Activated naive CD8-positive, alpha-beta T cell (primary cell): Measurements from ENCODE around the gene NAV2.

Experiments
- H3K27ac Mint-ChIP-seq: one replicate; pipeline ENCODE4 v1.8.0; 2021; ENCODE audit warnings: mixed read lengths
- H3K27me3 Mint-ChIP-seq: one replicate; pipeline ENCODE4 v1.8.0; 2021; ENCODE audit warnings: mixed read lengths
- H3K36me3 Mint-ChIP-seq: one replicate; pipeline ENCODE4 v1.8.0; 2021; ENCODE audit warnings: mixed read lengths
- H3K4me1 Mint-ChIP-seq: one replicate; pipeline ENCODE4 v1.8.0; 2021; ENCODE audit warnings: low read depth, mixed read lengths
- H3K4me3 Mint-ChIP-seq: one replicate; pipeline ENCODE4 v1.8.0; 2021; ENCODE audit warnings: mild to moderate bottlenecking, mixed read lengths
- H3K9me3 Mint-ChIP-seq: one replicate; pipeline ENCODE4 v1.8.0; 2021; ENCODE audit warnings: low read depth, mixed read lengths

Gene NAV2

GRCh38 chr11:19806251-19806650 lies 93.6 kb downstream of the NAV2 start:
- no peak overlapping the region for H3K27ac Mint-ChIP-seq
- no peaks in the 10 kb centered on the region for H3K36me3 Mint-ChIP-seq
- H3K9me3 Mint-ChIP-seq, result no peaks in the 10 kb centered on the region
- no peaks in the 10 kb centered on the region for H3K27me3 Mint-ChIP-seq
- H3K4me3 Mint-ChIP-seq, result no peak overlapping the region
- H3K4me1 Mint-ChIP-seq, result no peaks in the 10 kb centered on the region

- Mint-ChIP-seq H3K27ac (no peak overlapping the region), H3K27me3 (no peaks in the 10 kb centered on the region), H3K4me1 (no peaks in the 10 kb centered on the region), H3K36me3 (no peaks in the 10 kb centered on the region), H3K9me3 (no peaks in the 10 kb centered on the region), H3K4me3 (no peak overlapping the region)
Observed at GRCh38 chr11:19808076-19808911, 95.7 kb downstream of the NAV2 start.

GRCh38 chr11:19810852-19811251 lies 98.2 kb downstream of the NAV2 start:
- H3K4me1 Mint-ChIP-seq, result no peaks in the 10 kb centered on the region
- no peaks in the 10 kb centered on the region for H3K9me3 Mint-ChIP-seq
- no peaks in the 10 kb centered on the region for H3K27me3 Mint-ChIP-seq
- H3K4me3 Mint-ChIP-seq, result no peak overlapping the region
- no peaks in the 10 kb centered on the region for H3K36me3 Mint-ChIP-seq
- no peak overlapping the region for H3K27ac Mint-ChIP-seq

- Mint-ChIP-seq H3K27ac (no peak overlapping the region), H3K9me3 (no peaks in the 10 kb centered on the region), H3K27me3 (no peaks in the 10 kb centered on the region), H3K4me1 (no peaks in the 10 kb centered on the region), H3K36me3 (no peaks in the 10 kb centered on the region), H3K4me3 (no peak overlapping the region)
Observed at GRCh38 chr11:19811380-19811779, 98.7 kb downstream of the NAV2 start.

GRCh38 chr11:19812096-19812495 lies 99.5 kb downstream of the NAV2 start:
- Mint-ChIP-seq H3K4me1 (no peaks in the 10 kb centered on the region), H3K27me3 (no peaks in the 10 kb centered on the region), H3K27ac (no peak overlapping the region), H3K4me3 (no peak overlapping the region), H3K9me3 (no peaks in the 10 kb centered on the region), H3K36me3 (no peaks in the 10 kb centered on the region)

GRCh38 chr11:19812710-19813109 lies 100.1 kb downstream of the NAV2 start:
- Mint-ChIP-seq H3K27ac (no peak overlapping the region), H3K4me1 (no peaks in the 10 kb centered on the region), H3K9me3 (no peaks in the 10 kb centered on the region), H3K27me3 (no peaks in the 10 kb centered on the region), H3K36me3 (no peaks in the 10 kb centered on the region), H3K4me3 (no peak overlapping the region)

GRCh38 chr11:19813158-19813879 lies 100.7 kb downstream of the NAV2 start:
- Mint-ChIP-seq H3K27me3 (no peaks in the 10 kb centered on the region), H3K4me1 (no peaks in the 10 kb centered on the region), H3K27ac (no peak overlapping the region)

GRCh38 chr11:19814421-19814820 lies 101.8 kb downstream of the NAV2 start:
- no peak overlapping the region for H3K4me3 Mint-ChIP-seq

More at GRCh38 chr11:19813158-19813879, 100.7 kb downstream of the NAV2 start:
- Mint-ChIP-seq H3K9me3 (no peaks in the 10 kb centered on the region), H3K36me3 (no peaks in the 10 kb centered on the region), H3K4me3 (no peak overlapping the region)

GRCh38 chr11:19816040-19816439 lies 103.4 kb downstream of the NAV2 start:
- H3K9me3 Mint-ChIP-seq, result no peaks in the 10 kb centered on the region
- H3K4me3 Mint-ChIP-seq, result no peak overlapping the region
- H3K36me3 Mint-ChIP-seq, result no peaks in the 10 kb centered on the region
- no peaks in the 10 kb centered on the region for H3K4me1 Mint-ChIP-seq
- peaks cover 7% of the 10 kb centered on the region for H3K27me3 Mint-ChIP-seq
- H3K27ac Mint-ChIP-seq, result no peak overlapping the region

More at GRCh38 chr11:19814421-19814820, 101.8 kb downstream of the NAV2 start:
- no peaks in the 10 kb centered on the region for H3K4me1 Mint-ChIP-seq
- no peak overlapping the region for H3K27ac Mint-ChIP-seq
- peaks cover 2% of the 10 kb centered on the region for H3K27me3 Mint-ChIP-seq
- no peaks in the 10 kb centered on the region for H3K36me3 Mint-ChIP-seq
- H3K9me3 Mint-ChIP-seq, result no peaks in the 10 kb centered on the region

GRCh38 chr11:19816817-19817216 lies 104.2 kb downstream of the NAV2 start:
- Mint-ChIP-seq H3K27me3 (peaks cover 9% of the 10 kb centered on the region), H3K27ac (no peak overlapping the region), H3K36me3 (no peaks in the 10 kb centered on the region)

GRCh38 chr11:19817265-19817851 lies 104.7 kb downstream of the NAV2 start:
- Mint-ChIP-seq H3K27me3 (peaks cover 12% of the 10 kb centered on the region), H3K27ac (no peak overlapping the region), H3K9me3 (no peaks in the 10 kb centered on the region), H3K4me3 (no peak overlapping the region), H3K4me1 (no peaks in the 10 kb centered on the region), H3K36me3 (no peaks in the 10 kb centered on the region)

More at GRCh38 chr11:19816817-19817216, 104.2 kb downstream of the NAV2 start:
- Mint-ChIP-seq H3K4me1 (no peaks in the 10 kb centered on the region), H3K4me3 (no peak overlapping the region), H3K9me3 (no peaks in the 10 kb centered on the region)

GRCh38 chr11:19817870-19818269 lies 105.2 kb downstream of the NAV2 start:
- Mint-ChIP-seq H3K27ac (no peak overlapping the region), H3K36me3 (no peaks in the 10 kb centered on the region)

GRCh38 chr11:19818619-19819018 lies 106.0 kb downstream of the NAV2 start:
- Mint-ChIP-seq H3K27ac (no peak overlapping the region), H3K4me3 (no peak overlapping the region), H3K27me3 (peaks cover 12% of the 10 kb centered on the region), H3K4me1 (no peaks in the 10 kb centered on the region), H3K9me3 (no peaks in the 10 kb centered on the region), H3K36me3 (no peaks in the 10 kb centered on the region)

More at GRCh38 chr11:19817870-19818269, 105.2 kb downstream of the NAV2 start:
- Mint-ChIP-seq H3K4me3 (no peak overlapping the region), H3K9me3 (no peaks in the 10 kb centered on the region), H3K27me3 (peaks cover 12% of the 10 kb centered on the region), H3K4me1 (no peaks in the 10 kb centered on the region)

GRCh38 chr11:19819148-19819547 lies 106.5 kb downstream of the NAV2 start:
- no peaks in the 10 kb centered on the region for H3K4me1 Mint-ChIP-seq
- H3K27ac Mint-ChIP-seq, result no peak overlapping the region
- H3K4me3 Mint-ChIP-seq, result no peak overlapping the region
- H3K9me3 Mint-ChIP-seq, result no peaks in the 10 kb centered on the region
- H3K36me3 Mint-ChIP-seq, result no peaks in the 10 kb centered on the region
- peaks cover 12% of the 10 kb centered on the region for H3K27me3 Mint-ChIP-seq

GRCh38 chr11:19820100-19820499 lies 107.5 kb downstream of the NAV2 start:
- Mint-ChIP-seq H3K36me3 (no peaks in the 10 kb centered on the region), H3K4me3 (no peak overlapping the region), H3K9me3 (no peaks in the 10 kb centered on the region), H3K27me3 (peaks cover 12% of the 10 kb centered on the region), H3K4me1 (no peaks in the 10 kb centered on the region), H3K27ac (no peak overlapping the region)
